ENCODE measurements around the gene PEMT.

GRCh38 chr17:17635126-17635525 is 43.6 kb upstream of the PEMT start:
- no peak for TF ChIP-seq POLR2A (IDR thresholded peaks at IDR 0.05; ENCODE audit: low read depth, low read length)
- TF ChIP-seq BHLHE40 (IDR thresholded peaks at IDR 0.05; ENCODE audit: low read depth, low read length) = no peak

Measured in IMR-90 (cell line).